ENCODE data around the gene ISG15.

Gene ISG15

DNA sequence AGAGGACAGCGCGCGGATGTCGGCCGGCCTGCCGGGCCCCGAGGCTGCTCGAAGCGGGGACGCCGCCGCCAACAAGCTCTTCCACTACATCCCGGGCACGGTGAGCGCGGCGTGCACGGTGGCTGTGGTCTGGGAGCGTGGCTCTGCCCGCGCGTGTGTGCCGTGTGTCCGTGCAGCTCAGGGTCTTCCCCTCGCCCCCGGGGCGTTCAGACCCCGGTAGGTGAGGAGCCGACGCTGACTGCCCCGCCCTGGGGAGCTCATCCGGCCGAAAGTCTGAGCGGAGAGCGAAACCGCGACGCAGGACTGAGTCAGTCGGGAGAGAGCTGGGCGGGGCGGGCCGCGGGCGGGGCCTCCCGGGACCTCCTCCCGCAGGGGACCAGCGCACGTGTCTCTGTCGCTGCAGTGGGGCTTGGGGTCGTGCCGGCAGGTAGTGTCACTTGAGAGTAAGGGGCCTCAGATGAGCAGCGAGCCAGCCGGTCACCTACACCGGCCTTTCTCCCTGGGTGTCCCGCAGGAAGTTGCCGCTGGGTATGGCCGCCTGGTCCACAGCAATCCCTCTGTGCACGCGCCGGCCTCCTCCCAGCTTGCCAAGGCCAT is 46.5 kb upstream of the ISG15 start:
- H3K27ac ChIP-seq, result no peak overlapping the region
- H3K9me3 ChIP-seq (ENCODE audit: severe bottlenecking), result no peaks in the 10 kb centered on the region
- TF ChIP-seq, protein P1, sequence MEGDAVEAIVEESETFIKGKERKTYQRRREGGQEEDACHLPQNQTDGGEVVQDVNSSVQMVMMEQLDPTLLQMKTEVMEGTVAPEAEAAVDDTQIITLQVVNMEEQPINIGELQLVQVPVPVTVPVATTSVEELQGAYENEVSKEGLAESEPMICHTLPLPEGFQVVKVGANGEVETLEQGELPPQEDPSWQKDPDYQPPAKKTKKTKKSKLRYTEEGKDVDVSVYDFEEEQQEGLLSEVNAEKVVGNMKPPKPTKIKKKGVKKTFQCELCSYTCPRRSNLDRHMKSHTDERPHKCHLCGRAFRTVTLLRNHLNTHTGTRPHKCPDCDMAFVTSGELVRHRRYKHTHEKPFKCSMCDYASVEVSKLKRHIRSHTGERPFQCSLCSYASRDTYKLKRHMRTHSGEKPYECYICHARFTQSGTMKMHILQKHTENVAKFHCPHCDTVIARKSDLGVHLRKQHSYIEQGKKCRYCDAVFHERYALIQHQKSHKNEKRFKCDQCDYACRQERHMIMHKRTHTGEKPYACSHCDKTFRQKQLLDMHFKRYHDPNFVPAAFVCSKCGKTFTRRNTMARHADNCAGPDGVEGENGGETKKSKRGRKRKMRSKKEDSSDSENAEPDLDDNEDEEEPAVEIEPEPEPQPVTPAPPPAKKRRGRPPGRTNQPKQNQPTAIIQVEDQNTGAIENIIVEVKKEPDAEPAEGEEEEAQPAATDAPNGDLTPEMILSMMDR (IDR thresholded peaks at IDR 0.05; ENCODE audit: low read depth, low read length), result no peak
- peak overlapping the region; percentile 40 for H3K4me3 ChIP-seq (ENCODE audit: low read depth, low read length)
- peaks cover 29% of the 10 kb centered on the region for H3K36me3 ChIP-seq
- DNase-seq, result peak; percentile 61
- H3K27me3 ChIP-seq (ENCODE audit: insufficient read depth, low read depth, severe bottlenecking), result no peaks in the 10 kb centered on the region

DNA sequence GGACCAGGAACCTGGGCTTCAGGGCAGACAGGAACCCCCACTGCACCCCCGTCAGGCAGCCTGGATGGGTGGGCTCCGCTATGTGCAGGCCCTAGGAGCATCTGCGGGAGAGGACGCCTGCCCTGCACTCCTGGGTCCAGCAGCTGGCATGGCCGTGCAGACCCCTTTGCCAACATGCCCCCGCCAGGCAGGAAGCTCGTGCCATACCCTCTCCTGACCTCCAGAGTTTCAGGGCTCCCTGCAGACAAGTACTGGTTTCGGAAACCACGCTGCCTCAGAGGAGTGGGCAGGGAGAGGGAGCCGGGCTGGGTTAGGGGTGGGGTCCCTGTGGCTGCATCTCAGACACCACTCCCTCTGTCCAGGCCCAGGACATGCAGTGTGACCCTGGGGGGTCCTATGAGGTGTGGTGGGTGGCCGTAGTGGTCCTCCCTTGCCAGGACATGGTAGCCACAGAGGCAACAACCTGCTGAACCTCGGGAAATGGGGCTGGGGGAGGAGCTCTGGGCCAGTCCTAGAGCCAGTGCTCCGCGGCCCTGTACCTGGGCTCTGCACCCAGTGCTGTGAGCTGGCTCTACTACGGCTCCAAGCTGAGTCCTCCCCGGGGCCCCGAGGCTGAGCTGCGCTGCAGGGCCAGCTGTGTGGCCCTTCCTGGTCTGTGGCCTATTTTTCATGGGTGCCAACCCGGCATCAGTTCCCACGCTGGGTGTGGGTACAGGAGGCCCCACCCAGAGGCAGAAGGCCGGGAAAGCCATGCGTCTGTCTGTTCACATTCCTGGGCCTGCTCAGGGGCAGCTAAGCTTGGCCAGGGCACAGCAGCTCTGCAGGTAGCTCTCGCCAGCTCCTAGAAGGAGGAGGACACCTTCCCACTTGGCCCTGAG is 45.6 kb upstream of the ISG15 start:
- Histone ChIP-seq H3K27ac (no peak overlapping the region), H3K4me3 (ENCODE audit: low read depth, low read length) (no peak overlapping the region), H3K27me3 (ENCODE audit: insufficient read depth, low read depth, severe bottlenecking) (no peaks in the 10 kb centered on the region), H3K36me3 (peaks cover 22% of the 10 kb centered on the region), H3K9me3 (ENCODE audit: severe bottlenecking) (no peaks in the 10 kb centered on the region)
- TF ChIP-seq, protein P1 (IDR thresholded peaks at IDR 0.05; ENCODE audit: low read depth, low read length), result no peak
- DNase-seq, result no peak

GRCh38 chr1:969260-969855 is 43.9 kb upstream of the ISG15 start:
- TF ChIP-seq, protein P1 (IDR thresholded peaks at IDR 0.05; ENCODE audit: low read depth, low read length), result no peak
- no peak for DNase-seq
- peaks cover 7% of the 10 kb centered on the region for H3K36me3 ChIP-seq
- H3K4me3 ChIP-seq (ENCODE audit: low read depth, low read length), result no peak overlapping the region
- H3K27ac ChIP-seq, result no peak overlapping the region
- H3K9me3 ChIP-seq (ENCODE audit: severe bottlenecking), result no peaks in the 10 kb centered on the region
- H3K27me3 ChIP-seq (ENCODE audit: insufficient read depth, low read depth, severe bottlenecking), result no peaks in the 10 kb centered on the region

DNA sequence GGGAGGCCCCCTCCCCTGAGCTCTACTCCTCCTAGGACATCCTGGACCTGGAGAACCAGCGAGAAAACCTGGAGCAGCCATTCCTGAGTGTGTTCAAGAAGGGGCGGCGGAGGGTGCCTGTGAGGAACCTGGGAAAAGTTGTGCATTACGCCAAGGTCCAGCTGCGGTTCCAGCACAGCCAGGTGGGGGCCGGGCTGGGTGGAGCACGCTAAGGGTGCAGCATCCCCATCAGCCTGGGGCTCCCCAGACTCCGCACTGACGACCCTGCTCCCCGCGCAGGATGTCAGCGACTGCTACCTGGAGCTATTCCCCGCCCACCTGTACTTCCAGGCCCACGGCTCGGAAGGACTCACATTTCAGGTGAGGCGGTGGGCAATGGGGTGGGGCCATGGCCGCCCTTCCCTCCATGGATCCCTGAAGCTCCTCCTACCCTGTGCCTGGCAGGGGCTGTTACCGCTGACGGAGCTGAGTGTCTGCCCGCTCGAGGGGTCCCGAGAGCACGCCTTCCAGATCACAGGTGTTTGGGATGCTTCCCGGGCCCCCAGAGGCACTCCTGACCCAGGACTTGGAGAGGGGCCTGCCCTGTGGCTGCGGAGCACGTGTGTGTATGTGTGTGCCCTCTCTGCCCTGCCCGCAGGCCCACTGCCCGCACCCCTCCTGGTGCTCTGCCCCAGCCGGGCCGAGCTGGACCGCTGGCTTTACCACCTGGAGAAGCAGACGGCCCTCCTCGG is 42.9 kb upstream of the ISG15 start:
- no peak for DNase-seq
- H3K27me3 ChIP-seq (ENCODE audit: insufficient read depth, low read depth, severe bottlenecking), result no peaks in the 10 kb centered on the region
- H3K27ac ChIP-seq, result no peak overlapping the region
- no peaks in the 10 kb centered on the region for H3K9me3 ChIP-seq (ENCODE audit: severe bottlenecking)
- no peak overlapping the region for H3K4me3 ChIP-seq (ENCODE audit: low read depth, low read length)
- TF ChIP-seq, protein P1 (IDR thresholded peaks at IDR 0.05; ENCODE audit: low read depth, low read length), result no peak
- peaks cover under 1% of the 10 kb centered on the region; the same call in 1 of the 2 replicates for H3K36me3 ChIP-seq

DNA sequence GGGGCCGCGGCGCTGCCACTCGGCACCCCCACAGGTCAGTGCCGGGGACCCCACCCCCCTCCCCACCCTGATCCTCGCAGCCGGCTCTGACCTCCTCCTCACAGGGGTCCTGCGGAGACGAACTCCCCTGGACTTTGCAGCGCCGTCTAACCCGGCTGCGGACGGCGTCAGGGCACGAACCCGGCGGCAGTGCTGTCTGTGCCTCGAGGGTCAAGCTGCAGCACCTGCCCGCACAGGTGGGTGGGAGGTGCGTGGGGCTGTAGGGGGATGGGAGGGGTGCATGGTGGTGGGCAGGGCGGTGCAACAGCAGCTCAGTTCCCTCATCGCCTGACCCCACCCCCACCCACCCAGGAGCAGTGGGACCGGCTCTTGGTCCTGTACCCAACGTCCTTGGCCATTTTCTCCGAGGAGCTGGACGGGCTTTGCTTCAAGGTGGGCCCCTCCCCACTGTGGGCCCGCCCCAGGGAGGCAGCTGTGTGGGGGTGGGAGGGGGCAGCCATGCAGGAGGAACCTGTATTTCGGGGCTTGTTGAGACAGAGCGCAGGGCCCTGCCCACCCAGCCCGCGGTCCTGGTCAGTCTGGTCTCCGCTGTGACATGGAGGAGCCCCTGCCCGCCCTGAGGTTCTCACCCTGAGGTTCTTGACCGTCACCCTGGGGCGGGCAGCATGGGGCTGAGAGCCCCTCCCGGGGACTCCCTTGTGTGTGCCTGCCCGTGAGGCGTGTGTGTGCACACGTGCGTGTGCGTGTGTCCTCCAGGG is 42.1 kb upstream of the ISG15 start:
- DNase-seq, result no peak
- no peaks in the 10 kb centered on the region for H3K27me3 ChIP-seq (ENCODE audit: insufficient read depth, low read depth, severe bottlenecking)

More for the DNA sequence above, 42.1 kb upstream of the ISG15 start:
- TF ChIP-seq, protein P1 (IDR thresholded peaks at IDR 0.05; ENCODE audit: low read depth, low read length), result no peak
- Histone ChIP-seq H3K36me3 (no peaks in the 10 kb centered on the region), H3K4me3 (ENCODE audit: low read depth, low read length) (no peak overlapping the region), H3K9me3 (ENCODE audit: severe bottlenecking) (no peaks in the 10 kb centered on the region), H3K27ac (no peak overlapping the region)

Measured in WERI-Rb-1 (cell line).